Hypothalamus (tissue), 51 donors: ENCODE results near the gene SPAG4.
A peak's percentile ranks its signal among the peaks of the same experiment; 100 is the strongest.

Source experiments
- DNase-seq, 51 donors: peaks; one replicate each; lab custom pipeline; 2025; lab: John Stamatoyannopoulos, UW

SPAG4 gene

DNA sequence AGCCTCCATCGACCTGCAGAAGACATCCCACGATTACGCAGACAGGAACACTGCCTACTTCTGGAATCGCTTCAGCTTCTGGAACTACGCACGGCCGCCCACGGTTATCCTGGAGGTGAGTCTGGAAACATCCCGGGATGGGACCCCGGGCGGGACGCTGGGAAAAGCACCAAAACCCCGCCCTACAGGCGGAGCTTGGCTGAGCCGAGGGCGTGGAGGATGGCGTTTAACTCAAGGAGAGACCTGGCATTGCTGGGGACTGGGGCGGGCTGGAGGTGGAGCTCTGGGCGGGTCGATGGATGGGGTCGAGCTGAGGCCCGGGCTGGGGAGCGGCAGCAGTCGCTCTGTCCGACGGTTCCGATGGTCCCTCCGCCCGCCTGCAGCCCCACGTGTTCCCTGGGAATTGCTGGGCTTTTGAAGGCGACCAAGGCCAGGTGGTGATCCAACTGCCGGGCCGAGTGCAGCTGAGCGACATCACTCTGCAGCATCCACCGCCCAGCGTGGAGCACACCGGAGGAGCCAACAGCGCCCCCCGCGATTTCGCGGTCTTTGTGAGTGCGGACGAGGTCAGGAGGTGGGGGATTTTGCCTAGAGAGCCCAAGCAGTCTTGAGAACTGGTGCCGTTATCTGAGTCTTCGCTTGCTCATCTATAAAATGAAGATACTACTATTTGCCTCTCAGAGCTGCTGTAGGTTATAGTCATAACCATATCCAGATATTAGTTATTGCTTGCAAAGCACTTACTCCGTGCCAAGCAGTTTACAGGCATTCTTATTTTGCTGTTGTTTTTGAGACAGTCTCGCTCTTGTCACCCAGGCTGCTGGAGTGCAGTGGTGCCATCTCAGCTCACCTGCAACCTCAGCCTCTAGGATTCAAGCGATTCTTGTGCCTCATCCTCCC is 3.8 kb downstream of the SPAG4 start:
- peak in 40 of 51 donors; percentile 7 to 75 (median 48) for DNase-seq

DNA sequence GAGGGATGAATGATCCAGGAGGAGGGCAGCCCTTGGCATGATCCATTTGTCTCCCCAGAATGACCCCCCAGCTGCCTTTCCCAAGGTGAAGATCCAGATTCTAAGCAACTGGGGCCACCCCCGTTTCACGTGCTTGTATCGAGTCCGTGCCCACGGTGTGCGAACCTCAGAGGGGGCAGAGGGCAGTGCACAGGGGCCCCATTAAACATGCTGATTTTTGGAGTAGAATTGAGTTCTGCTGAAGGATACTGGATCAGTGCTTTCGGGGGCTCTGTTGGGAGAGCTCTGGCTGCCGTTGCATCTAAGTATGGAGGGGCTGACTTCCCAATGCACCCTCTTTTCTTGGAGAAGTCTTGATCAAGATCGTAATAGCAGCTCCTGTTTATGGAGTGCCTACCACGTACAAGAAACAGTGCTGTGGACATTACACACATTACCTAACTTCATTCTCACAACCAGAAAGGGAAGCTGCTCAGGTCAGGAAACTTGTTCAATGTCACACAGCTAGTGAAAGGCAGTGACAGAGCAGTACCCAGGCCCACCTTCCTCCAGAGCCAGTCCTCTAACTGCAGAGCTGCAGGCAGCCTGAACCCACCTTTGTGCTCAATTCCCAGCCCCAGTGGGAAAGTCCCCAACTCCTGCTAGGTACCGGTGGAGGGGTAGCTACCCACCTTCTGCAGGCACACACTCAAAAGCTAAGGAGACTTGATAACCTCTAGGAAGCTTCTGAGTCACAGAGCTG is 5.4 kb downstream of the SPAG4 start:
- no peak for DNase-seq

DNA sequence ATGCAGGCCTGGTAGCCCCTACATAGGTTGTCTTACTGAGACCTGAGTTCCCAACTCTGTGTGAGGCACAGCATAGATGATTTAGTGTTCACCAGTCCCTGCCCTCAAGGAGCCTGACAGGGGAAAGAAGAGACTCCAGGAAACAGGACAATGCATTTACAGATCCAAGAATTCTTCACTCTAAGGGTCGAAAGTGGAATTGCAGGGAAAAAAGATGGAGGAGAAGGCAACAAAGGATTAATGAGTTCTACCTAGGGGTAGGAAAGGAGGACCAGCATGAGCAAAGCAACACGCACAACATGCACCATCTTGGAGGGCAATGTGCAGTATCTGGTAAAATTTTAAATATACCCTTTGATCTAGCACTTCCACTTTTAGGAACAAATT is 5.9 kb downstream of the SPAG4 start:
- no peak for DNase-seq

DNA sequence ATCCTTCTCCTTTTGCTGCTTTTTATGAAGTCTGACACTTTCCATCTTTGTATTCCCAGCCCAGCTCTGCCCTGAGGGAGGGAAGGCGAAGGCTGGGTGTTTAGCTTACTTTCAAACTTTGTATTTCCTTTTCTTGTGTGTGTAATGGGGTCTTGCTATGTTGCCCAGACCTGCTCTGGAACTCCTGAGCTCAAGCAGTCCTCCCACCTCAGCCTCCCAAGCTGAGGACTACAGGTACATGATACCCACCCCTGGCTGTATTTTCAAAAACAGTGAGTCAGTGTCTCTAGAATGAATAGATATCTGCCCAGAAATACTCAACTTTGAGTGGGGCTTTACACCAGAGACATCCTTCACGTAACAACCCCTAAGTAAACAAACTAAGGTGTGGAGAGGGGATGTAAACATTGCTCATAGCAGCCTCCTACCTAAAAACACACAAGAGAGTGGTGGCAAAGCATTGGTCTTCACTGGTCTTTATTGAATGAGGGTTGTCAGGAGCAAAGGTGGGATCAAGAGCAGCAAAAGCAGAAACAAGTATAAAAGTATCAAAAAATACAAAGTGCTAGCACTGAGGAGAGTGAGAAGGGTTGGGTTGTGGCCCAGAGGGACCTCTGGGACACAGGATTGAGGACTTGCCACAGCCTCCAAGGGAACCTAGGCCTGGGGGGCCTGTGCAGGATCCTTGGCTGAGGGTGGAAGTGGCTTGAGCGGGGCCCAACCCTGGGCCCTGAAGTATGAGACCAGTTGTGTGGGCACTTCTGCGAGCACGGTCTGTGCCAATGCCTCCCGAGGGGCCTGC is 10.2 kb downstream of the SPAG4 start:
- peak in 1 of 51 donors; percentile 4 for DNase-seq

DNA sequence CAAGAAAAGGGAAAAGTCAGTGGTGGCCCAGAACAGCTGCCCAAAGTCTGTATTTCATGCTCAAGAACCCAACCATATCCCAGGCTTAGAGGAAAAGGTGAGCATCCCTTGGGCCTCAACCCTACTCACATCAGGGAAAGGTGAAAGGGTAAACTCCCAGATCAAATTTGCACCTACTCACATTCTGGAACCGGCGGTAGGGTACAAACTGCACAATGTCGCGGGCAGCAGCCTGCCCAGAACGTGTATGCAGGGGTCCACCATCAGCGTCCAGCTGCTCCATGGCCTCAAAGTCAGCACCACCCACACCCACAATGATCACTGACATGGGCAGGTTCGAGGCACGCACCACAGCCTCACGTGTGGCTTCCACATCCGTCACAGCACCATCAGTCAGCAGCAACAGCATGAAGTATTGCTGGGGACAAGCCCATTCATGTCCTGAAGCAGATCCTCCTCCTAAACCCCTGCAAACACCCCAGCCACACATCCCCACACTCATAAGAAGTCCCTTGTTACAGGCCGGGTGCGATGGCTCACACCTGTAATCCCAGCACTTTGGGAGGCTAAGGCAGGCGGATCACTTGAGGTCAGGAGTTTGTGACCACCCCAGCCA is 10.9 kb downstream of the SPAG4 start:
- DNase-seq: no peak

DNA sequence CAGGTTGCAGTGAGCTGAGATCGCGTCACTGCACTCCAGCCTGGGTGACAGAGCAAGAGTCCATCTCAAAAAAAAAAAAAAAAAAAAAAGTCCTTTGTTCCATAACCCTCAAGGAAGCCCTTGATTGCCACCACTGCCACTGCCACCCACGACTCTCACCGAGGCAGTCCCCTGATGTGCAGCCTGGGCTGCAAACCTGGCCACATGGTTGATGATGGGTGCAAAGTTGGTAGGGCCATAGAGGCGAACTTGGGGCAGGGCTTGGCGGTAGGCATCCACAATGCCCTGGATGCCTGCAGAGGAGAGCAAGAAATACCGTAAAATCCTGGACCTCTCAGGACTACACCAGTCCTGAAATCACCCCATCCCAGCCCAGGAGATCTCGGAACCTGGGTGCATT is 11.5 kb downstream of the SPAG4 start:
- no peak for DNase-seq

DNA sequence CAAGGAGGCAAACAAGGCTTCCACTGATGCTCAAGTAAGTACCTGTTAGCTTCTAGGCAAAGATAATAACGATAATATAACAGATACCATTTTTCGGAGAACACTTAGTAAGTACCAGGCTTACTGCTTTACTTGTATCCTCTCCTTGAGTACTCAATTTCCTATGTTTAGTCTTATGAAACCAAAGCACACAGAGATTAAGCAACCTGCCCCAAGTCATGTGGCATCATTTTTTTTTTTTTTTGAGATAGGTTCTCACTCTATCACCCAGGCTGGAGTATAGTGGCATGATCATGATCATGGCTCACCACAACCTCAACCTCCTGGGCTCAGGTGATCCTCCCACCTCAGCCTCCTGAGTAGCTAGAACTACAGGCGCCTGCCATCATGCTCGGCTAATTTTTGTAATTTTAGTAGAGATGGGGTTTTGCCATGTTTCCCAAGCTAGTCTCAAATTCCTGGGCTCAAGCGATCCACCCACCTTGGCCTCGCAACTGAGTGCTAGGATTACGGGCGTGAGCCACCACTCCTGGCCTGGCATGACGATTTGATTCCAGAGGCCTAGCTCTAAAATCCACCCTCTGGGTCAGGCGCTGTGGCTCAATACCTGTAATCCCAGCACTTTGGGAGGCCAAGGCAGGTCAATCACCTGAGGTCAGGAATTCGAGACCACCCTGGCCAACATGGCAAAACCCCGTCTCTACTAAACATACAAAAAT is 14.0 kb downstream of the SPAG4 start:
- no peak for DNase-seq

DNA sequence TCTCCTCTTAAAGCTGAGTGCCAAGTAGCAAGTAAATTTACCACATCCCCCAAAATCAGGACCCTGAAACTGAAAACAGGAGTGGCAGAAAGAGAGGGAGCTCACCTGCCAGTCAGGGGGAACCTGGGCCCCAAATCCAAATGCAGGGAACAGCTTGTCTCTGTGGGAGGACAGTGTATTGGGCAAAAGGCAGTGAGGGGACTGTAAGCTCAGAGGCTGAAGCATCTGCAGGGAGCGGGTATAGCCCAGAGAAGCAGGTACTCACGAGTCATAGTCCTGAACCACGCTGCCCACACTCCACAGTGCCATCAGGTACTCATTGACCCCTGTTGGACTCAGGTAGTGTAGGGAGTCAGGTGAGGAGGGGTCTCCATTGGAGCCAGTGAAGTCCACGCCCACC is 15.0 kb downstream of the SPAG4 start:
- no peak for DNase-seq

DNA sequence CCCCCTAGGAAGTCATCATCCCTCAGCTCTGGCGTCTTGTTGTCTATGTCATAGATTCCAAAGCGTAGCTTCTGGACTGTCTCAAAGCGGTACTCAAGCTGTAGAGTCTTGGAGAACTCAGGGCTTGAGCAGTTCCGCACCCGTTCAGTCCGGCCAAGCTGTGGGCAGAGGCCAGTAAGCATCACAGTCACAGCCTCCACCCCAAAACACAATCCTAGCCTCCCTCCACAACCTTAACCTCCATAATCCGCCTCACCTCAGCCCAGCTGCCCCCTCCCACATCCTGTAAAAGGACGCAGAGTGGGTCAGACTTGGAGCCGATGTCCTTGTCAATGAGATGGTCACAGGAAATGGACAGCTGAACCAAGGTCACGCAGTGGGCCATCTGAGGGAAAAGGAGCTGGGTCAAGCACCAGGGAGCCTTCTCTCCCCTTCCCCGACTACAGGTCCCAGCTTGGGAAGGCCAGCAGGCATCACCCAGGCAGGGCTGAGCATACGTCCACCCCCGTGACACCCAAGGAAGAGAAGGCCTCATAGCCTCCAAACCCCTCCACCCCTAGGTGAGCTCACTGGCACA is 17.0 kb downstream of the SPAG4 start:
- DNase-seq: no peak

DNA sequence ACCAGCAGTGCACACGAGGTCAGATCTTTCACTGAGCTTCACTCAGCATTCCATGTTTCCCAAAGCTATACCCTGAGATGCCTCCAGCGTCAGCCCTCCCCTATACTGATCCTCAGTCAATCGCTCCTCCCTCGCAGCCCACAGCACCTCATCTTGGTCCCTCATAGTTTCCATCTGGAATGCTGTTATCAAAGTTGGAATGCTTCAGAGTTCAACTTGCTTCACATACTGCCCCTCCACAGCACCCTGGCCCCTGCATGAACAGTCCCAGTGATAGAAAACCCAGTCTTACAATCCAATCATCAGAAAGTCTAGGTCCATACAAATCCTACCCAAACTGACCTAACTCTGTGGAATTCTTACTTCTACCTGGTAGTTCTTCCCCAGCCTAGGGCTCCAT is 20.0 kb downstream of the SPAG4 start:
- DNase-seq: no peak

DNA sequence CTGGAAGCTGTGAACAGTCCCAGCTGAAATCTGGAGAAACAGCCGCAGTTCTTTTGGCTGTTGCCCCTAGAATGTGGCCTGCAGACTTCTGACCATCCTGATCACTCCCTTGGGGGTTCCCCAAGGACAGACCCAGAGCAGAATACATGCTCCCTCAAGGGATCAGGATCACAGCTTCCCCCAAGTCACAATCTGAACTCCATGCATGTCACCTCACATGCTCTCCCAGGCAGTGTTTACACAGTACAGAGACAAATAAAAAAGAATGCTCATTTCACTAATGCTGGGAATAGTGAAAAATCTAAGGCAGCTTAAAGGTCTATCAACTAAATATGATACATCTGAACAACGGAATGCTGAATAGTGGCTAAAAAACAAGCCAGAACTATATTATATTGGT is 20.5 kb downstream of the SPAG4 start:
- no peak for DNase-seq

DNA sequence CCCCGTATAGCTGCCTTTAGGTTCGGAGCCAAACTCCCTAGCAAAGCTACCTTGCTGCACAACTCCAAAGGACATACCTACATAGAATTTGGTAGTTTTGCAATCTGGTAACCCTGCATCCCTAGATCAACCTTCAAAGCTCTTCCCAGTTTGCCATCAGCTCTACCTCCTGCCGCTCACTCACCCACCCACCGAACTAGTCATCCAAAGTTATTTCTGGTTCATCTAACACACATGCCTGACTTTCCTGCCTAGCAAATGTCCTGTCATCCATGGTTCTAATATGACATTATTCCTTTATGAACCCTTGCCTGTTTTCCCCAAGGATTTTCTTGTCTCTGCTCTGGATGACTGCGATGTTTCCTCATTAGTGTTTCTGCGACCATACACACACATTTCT is 21.6 kb downstream of the SPAG4 start:
- DNase-seq: no peak

DNA sequence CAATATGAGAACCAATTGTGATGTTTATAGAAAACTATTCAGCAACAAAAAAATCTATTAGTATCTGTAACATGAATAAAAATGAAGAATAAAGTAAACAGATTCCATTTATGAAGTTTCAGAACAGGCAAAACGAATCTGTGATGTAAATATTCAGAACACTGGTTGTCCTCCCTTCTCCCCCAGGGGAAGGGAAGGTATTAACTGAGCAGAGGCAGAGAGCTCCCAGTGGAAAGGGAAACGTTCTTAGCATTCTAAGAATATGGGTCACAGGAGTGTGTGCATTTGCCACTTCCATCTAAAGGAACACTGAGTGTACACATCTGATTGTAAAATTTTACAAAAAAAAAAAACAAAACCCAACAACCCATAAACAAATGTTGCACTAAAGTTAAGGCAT is 23.1 kb downstream of the SPAG4 start:
- DNase-seq: no peak

DNA sequence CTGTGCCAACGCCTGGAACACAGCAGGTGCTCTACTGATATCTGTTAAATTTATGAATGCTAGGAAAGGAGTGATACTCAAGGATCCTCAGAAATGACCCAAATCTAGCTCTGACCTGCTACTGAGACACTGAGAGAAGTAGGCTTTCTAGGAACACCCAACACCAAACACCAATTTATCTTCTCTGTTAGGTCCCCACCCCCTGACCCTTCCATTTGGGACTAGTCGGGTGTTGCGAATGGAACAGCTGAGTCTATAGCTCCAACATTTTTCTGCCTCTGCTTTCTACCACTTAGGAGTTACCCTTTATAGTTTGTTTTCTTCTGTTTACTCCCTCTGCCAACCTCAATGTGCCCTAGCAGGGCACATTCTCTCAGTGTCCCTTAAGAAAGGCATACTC is 25.1 kb downstream of the SPAG4 start:
- no peak for DNase-seq

DNA sequence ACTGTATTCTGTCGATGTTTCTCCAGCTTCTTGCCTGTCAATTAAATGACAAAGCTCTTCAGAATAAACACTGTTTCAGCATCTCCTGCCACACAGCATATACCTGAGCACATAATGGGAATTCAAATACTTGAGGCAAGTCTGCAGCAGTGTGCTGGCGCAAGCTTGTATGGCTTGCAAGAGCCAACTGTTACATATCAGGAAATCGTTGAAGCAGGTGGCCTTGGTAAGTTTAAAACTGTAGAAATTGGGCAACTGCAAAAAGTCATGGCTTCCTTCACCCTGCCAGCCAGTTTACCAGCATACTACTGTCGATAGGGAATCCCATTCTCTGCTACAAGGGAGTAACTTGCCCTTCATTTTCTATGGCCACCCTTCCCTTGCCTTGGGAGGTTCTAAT is 26.1 kb downstream of the SPAG4 start:
- DNase-seq: no peak

DNA sequence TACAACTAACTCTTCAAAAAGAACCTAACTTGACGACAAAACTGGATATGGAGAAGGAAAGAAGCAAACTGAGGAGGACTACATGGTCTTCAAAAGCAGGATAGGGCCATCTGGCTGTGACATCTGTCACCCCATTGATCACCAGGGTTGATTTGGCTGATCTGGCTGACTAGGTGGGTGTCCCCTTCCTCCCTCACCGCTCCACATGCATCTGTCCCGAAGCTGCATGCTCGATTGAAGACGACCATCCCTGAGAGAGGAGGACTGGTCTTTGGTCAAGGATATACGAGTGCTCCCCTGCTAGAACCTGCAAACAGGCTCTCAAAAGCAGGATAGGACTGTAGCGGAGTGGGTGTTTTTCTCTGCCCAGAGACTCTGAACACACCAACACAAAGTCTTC is 27.4 kb downstream of the SPAG4 start:
- no peak for DNase-seq

DNA sequence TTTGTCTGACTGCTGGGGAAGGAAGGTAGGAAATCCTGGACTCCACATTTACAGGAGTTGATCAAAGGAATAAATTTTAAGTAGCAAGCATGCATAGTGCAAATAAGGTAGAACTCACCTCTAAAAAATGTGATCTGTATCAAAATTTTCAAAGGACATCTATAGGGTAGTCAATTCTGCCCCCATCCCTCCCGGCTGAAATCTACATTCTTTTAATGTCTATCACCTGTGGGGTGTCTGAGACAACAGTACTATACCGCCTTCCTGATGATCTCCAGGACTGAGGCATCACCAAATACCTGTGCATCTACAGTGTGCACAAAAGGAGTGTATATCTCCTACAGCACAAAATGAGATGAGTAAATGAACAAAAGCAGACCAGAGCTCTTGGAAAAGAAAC is 29.2 kb downstream of the SPAG4 start:
- no peak for DNase-seq

DNA sequence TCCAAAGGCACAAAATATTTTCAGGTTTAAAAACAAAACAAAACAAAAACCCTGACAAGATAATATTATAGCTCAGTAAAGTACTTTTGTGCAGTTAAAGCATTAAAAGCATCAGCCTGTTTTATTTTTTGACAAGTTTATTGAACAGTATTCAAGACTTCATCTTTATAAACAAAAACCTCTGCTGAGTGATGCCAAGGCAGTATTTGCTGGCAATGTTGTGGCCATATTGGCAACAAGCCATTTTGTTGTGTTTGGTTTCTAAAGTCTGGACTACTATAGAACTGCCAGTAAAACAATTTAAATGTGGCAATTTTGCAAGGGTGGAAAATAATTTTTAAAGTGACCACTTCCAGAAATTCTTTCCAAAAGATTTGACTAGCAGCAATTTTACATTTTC is 33.2 kb downstream of the SPAG4 start:
- no peak for DNase-seq

DNA sequence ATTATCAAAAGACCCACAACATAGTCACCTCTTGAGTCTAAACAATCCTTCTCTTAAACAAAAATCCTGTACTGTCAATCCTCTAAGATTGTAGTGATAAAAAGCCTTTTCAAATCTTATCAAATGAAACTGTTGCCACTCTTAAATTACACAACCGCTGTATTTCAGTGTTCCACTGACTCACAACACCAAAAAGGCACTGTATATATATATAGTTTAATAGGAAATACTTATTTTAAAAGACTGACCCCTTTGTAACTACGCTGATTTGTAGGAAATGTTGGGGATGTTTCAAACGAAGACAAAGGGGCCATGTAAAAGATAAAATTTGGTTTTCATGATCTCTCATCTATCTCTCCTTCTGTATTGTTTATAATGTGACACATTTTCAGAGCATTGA is 35.0 kb downstream of the SPAG4 start:
- no peak for DNase-seq

DNA sequence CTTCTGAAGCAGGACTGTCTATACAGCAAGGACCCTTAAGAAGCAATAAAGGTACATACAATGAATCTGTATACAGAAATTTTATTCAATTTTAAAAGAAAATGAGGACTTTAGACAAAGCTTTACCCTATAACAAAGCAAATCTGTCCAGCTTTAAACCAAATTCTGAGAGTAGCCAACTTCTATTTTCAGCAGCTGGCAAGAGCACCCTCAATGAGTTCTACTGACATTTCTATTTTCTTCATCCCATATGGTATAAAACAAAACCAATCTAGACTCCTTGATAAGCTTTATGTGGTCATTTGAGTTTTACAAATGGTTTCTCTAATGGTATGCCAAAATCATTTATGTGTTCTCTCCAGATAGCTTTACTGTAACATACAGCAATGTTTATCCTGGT is 36.3 kb downstream of the SPAG4 start:
- DNase-seq: no peak
